GM18520 (cell line): Measurements from ENCODE around the gene TMEM59L.
A peak's percentile ranks its signal among the peaks of the same experiment; 100 is the strongest.
"Not testable (repeated sequence)": the region's sequence is repeated elsewhere in the genome, so short reads cannot be mapped to it uniquely, and the experiment has no call there.

Experiments used
- ATAC-seq: cut with Tn5 transposase; IDR thresholded peaks from one replicate; pipeline ENCODE4 v1.9.1; 2021; ENCODE audit not compliant: unreplicated experiment

The TMEM59L gene

DNA sequence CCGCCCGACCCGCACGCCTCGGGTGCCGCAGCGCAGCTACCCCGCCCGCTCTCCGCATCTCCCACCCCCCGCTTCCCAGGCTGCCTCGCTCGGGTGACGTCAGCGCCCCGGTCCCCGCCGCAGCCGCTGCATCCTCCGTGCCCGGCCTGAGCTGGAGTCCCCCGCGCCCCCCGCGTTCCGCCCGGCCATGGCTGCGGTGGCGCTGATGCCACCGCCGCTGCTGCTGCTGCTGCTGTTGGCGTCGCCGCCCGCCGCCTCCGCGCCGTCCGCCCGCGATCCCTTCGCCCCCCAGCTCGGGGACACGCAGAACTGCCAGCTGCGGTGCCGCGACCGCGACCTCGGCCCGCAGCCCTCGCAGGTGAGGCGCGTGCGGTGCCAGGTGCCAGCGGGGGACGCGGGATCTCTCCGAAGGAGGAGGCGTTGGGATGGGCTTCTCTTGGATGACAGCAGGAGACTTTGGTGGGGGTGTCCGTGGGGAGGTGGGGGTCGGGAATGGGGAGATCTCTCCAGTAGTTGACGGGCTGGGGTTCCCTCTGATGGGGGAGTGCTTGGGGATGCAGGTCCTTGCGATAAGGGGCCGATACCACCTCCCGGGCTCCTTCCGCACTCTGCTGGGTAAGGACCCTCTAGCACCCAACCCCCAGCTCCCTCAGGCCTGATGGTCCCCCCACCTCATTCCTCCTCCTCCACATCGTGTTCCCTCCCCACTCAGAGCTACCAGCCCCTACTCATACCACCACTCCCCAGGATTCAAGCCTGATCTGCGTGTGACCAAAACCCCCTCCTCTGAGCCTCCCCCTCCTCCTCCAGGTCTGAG is at the start of gene TMEM59L:
TMEM59L (plus strand) TSS at position 99 of the 817 bp plus-strand sequence; CDS start at position 188, 89 bp downstream.
- ATAC-seq, result no peak

DNA sequence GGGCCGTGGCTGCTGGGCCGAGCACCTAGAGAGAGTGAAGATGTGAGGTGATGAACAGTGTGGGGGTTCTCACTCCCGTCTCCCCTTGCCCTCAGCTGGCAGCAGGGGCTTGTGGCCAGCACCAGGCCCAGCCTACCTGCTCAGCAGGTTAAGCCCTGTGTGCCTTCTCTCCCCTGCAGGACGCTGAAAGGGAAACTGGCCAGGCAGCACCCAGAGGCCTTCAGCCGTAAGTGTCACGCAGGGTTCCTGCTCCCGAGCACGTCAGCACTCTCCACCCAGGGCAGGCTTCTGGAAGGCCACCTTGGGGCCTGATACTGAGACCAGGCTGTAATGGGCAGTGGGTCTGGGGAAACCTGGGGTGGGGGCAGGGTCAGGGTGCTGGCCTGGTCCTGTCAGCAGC is 45.7 kb upstream of the TMEM59L start:
- ATAC-seq, result no peak

DNA sequence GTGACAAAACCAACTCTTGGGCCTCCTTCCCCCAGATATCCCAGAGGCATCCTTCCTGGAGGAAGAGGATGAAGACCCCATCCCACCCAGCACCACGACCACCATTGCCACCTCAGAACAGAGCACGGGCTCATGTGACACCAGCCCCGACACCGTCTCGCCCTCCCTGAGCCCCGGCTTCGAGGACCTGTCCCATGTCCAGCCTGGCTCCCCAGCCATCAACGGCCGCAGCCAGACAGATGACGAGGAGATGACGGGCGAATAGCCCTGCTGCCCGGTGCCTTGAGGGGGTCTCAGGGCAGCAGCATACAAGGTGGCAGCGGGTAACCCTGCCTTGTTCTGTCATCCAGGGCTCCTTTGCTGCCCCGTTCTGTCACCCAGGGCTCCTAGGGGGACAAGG is 44.3 kb upstream of the TMEM59L start:
- ATAC-seq, result no peak

DNA sequence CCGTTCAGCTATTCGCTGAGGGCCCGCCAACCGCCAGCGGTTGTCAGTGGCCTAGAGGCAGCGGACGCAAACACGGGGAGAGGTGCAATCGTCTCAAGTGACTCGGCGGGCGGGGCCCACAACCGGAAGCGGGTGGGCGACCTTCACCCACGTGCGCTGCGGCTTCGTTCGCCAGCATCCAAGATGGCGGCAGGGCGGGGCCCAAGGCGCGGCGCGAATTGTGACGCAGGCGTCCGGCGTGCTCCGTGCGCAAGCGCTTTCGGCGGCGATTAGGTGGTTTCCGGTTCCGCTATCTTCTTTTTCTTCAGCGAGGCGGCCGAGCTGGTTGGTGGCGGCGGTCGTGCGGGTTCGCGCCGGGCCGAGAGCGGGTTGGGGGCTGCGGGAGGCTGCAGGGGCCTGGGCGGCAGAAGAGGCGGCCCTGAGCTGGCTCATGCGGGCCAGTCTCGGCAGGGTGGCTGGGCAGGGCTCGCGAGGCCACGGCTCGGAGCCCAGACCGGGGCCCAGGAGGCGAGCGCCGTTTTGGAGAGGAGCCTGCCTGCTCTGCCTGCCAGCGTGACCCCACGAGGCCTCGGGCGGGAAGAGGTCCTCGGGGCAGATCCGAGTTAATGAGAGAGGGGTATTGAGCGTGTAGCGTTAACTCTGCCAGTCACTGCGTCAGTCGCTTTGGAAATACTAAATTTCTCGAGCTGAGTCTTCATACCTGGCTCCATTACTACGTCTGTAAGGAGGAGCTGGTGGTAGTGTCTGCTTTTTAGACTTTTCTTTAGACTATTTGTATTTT is 40.9 kb upstream of the TMEM59L start, which contains the start of gene UBA52:
UBA52 (plus strand) TSS at position 294 of the 781 bp plus-strand sequence. CDS start 1,444 bp downstream, outside the sequence.
- ATAC-seq, result peak; percentile 92

DNA sequence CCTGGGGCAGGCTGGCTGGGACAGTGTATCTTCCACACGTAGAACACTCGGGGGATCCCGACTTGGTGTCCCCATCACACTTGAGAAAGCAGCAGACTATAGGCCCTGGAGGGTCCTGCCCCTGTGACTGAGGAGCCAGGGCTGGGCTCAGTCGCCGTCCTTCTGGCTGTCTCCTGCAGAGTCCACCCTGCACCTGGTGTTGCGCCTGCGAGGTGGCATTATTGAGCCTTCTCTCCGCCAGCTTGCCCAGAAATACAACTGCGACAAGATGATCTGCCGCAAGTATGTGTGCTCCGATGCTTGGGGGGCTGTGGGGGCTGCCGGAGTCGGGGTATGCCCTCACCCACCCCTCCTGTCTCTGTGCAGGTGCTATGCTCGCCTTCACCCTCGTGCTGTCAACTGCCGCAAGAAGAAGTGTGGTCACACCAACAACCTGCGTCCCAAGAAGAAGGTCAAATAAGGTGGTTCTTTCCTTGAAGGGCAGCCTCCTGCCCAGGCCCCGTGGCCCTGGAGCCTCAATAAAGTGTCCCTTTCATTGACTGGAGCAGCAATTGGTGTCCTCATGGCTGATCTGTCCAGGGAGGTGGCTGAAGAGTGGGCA is 37.9 kb upstream of the TMEM59L start:
- no peak for ATAC-seq

DNA sequence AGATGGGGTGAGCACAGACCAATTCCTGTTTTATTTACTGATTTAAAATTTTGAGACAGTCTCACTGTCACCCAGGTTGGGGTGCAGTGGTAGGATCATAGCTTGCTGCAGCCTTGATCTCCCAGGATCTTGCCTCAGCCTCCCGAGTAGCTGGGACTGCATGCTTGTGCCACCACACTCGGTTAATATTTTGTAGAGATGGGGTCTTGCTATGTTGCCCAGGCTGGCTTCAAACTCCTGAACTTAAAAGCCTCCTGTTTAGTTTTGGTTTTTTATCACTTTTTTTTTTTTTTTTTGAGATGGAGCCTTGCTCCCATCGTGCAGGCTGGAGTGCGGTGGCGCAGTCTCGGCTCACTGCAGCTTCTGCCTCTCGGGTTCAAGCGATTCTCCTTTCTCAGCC is 36.3 kb upstream of the TMEM59L start:
- no peak for ATAC-seq

DNA sequence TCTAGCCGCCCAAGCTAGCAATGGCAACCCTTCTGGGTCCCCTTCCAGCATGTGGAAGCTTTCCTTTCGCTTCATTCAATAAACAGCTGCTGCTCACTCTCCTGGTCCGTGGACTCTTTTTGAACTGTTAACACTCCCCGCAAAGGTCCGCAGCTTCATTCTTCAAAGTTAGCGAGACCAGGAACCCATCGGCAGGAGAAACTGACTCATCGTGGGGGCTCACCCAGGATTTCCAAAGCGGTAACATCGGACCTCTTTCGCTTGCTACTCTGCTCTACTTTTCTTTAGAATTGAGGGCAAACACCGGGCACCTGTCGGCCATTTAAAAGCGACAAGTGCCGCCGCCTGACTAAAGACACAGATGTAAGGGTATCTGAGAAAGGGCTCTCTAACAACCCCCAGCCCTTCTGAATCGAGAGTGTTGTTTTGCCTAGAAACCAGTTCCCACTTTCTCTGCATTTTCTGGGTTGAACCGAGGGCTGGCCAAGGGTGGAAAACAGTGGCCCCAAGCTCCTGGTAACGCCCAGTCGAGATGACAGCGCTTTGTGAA is 35.2 kb upstream of the TMEM59L start:
- no peak for ATAC-seq

DNA sequence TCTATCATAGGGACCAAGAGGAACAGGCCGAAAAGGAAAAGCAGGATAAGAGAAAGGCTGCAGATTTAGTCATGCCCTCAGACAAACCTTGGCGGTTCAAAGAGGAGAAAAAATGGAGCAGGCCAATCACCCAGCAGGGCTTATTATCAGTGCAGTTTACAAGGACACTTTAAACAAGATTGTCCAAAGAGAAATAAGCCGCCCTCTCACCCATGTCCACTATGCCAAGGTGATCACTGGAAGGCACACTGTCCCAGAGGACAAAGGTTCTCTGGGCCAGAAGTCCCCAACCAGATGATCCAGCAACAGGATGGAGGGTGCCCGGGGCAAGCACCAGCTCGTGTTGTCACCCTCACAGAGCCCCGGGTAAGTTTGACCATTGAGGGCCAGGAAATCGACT is 32.4 kb upstream of the TMEM59L start:
- ATAC-seq, result no peak

DNA sequence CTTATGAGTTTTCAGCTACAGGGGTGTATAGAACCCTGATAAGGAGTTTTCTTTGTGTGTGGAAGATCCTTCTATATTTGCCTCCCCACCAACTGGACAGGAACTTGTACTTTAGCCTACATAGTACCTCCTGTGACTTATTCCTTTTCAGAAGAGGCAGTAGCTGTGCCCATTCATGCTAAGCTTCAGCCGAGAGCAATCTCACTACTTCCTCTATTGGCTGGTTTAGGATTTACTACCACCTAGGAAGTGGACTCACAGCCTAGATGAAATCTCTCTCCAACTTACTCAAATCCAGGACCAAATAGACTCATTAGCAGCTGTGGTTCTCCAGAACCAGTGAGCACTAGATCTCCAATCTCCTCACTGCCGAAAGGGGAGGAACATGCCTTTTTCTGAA is 26.4 kb upstream of the TMEM59L start:
- ATAC-seq, result no peak

DNA sequence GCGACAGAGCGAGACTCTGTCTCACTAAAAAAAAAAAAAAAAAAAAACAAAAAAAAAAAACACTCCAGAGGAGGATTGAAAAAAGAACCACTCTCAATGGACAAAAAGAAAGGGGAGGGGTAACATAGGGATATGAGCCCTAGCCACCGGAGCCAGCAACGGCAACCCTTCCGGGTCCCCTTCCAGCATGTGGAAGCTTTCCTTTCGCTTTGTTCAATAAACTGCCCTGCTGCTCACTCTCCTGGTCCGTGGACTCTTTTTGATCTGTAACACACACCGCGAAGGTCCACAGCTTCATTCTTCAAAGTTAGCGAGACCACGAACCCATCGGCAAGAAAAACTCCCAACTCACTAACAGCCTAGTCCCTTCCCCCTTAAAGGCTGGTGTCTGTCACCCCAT is 25.1 kb upstream of the TMEM59L start:
- no peak for ATAC-seq

DNA sequence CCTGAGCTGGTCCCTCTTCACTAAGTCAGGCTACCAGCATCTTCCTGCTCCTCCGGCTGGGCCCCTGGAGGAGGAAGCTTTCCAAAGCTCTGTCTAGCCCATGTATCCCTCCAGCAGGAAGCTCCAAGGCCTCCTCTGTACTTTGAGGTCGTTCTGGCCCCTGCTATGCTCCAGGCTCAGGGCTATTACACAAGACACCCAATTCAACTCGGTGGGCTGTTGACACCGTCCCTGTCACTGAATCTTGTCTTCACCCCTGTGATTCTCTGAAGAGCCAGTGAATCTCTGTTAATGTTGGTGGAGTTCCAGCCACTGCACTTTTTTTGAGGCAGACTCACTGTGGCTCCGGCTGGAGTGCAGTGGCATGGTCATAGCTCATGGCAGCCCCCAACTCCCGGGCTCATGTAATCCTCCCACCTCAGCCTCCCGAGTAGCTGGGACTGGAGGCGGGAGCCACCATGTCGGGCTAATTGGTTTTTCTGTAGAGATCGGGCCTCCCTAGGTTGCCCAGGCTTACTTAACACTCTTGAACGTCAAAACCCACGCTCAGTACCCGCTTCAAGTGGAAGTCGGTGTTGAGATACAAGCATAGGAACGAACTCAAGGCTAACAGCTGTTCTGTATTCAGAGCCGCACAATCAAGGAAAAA is 24.6 kb upstream of the TMEM59L start:
- ATAC-seq, result no peak

DNA sequence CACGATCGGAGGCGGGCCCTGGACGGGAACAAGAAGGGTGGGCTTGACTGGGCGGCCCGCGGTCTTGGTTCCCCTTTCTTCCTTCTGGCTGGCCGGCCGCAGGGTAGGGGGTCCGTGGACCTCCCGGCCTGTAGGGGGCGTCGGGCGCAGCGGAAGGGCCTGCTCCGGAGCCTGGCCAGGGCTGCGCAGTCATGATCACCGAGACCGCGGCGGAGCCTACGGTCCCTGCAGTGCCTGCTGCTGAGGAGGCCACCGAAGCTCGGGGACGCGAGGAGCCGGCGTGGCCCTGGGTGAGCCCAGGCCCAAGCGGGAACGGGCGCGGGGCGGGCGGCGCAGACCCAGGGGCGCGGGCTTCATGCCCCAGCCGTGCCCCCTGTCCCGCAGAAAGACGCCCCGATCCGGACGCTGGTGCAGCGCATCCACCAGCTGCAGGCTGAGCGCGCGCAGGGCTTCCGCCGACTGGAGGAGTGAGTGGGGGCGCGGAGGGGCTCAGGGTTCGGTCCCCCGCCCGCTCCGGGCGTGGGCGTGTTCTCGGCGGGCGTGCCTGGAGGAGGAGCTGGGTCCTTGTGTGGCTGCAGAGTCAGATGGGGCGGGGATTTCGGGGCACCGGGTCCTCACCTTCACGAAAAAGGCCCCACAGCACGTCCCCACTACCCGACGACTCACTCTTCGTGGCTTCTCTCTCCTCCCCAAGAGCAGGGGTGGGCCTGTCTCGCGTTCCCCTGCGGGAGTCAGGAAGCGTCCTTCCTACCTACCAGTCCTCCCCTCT is 23.9 kb upstream of the TMEM59L start, which contains the start of gene REX1BD:
REX1BD (plus strand) TSS at position 188 of the 769 bp plus-strand sequence; CDS start at position 192, 4 bp downstream.
- ATAC-seq, result peak; percentile 77

DNA sequence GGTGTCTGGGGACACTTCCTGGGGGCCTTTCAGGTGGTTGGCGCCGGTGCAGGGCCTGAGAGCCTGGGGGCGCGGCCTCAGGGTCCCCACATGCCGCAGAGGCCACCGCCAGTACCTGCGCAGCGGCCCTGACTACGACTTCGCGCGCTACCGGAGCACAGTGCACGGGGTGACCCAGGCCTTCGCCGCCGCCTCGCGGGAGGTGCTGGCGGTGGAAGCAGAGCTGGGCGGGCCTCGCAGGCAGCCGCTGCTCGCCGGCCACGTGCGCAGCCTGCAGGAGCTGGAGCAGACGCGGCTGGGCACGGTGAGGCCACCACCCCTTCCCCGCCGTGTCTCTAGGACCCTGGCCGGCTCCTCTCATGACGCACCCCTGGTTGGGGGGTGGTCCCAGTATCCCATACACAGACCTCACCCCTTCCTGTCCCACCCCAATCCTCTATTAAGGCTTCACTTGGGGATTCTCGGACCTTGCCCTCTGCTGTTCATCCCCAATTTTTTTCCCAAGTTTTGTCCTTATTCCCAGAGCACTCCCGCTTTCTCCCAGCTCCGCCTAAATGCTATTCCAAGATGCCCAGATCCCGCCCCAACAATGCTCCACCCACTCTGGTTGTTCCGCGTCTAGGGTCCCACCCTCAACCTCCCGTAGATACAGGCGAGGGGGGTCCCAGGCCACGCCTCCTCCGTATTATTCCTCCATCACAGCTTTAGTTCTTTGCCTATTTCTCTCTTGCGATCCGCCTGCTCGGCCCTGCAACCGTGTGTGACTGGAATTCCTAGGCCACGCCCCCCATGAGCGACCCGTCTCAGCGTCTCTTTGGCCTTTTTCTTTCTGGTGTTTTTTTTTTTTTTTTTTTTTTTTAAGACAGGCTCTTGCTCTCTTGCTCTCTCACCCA is 23.0 kb upstream of the TMEM59L start:
- ATAC-seq, result peak; percentile 15

DNA sequence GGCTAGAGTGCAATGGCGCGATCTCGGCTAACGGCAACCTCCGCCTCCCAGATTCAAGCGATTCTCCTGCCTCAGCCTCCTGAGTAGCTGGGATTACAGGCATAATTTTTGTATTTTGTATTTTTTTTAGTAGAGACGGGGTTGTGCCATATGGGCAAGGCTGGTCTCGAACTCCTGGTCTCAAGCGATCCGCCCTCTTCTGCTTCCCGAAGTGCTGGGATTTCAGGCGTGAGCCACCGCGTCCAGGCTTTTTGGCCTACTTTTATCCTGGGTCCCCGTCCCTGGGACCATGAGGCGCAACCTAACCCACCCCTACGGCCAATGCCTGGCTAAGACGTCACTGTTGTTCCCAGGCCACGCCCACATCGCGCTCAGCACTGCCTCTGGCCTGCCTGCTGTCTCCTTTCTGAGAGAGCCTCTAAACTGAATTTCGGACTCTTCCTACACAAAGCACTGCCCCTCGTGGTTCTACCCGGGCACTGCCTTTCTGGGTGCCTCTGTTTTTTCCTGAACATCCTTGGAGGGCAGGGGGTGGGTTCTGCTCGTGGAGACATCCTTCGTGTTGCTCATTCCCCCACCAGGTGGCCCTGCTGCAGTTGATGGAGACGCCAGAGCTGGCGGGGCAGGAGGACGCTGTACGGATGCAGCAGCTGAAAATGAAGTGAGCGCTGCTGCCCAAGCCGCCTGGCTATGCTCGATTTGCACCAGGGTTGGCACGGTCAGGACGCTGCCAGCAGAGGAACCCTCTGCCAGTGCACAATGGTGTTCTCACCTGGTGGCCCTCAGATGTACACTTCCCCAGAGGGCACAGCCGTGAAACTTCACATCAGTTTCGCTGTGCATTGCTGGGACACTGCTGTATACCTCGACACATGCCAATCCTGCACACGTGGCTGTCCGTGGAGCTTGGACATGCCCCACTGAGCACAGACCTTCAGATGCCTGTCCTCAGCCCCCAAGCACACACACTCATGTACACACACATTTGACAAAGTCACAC is 22.1 kb upstream of the TMEM59L start:
- ATAC-seq, result no peak

DNA sequence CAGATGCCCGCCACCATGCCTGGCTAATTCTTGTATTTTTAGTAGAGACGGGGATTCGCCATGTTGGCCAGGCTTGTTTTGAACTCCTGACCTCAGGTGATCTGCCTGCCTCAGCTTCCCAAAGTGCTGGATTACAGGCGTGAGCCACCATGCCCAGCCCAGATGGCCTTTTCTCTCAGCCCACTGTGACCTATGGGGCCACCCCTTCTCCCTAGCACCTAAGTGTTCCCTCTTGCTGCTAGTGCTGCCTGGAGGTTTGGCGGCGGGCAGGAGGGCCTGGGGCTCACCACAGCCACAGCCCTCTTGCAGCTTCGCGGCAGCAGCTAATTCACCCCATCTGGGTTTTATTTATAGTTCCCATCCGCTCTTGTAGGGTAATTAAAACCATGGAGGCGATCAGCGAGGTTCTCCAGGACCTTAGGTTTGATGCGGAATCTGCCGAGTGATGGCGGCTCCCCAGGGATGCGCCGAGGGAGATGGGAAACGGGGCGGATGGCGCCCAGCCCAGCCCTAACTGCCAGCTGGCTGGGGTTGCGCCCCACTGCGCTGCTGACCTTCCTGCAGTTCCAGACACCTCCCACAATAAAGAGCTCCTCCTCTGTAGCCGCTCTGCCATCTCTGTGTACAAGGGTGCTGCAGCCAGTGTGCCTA is 20.8 kb upstream of the TMEM59L start:
- no peak for ATAC-seq

DNA sequence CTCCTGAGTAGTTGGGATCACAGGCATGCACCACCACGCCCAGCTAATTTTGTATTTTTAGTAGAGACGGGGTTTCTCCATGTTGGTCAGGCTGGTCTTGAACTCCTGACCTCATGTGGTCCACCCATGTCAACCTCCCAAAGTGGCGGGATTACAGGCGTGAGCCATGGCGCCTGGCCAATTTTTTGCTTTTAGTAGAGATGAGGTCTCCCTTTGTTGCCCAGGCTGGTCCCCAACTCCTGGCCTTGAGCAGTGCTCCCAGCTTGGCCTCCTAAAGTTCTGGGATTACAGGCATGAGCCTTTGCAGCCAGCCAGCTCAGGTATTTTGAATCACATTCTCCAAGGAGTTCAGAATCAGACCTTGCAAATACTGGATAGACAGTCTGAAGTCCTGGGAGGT is 19.9 kb upstream of the TMEM59L start:
- not testable (repeated sequence) for ATAC-seq

DNA sequence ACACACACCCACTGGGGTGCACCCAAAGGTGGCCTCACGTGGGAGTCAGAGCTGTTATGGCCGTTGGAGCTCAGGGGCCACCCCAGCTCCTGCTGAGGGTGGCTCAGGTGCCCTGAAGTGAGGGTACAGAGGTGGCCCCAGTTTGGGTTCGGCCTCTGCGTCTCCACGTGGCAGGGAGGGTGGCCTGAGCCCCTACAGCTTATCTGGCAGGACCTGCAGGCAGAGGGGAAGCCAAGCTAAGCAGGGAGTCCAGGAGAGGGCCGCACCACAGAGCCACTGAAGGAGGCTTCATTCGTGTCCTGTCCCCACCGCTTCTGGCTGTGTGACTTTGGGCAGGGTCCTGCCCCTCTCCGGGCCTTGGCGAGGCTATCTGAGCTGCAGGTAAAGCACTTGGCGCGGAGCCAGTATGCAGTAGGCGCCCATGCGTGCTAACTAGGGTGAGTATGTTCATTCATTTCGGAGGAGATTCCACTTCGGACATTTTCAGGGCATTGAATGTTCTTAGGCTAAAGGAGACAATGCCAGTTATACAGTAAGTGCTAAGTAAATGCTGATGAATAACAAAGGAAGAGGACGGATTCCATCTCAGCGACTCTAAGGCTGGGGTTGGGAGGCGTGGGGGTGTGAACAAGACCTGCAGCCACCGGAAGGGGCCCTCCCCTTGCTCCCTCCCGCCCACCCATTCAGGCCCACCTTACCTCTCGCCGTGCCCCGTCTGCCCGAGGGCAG is 19.1 kb upstream of the TMEM59L start:
- no peak for ATAC-seq
